H9 (cell line): ENCODE results near the gene PDE4A. TPM values are rescaled to one million over a fixed set of nuclear protein-coding genes. Genes with fewer than 3 reads are reported as not detected.
A peak's percentile ranks its signal among the peaks of the same experiment; 100 is the strongest.

Source experiments
- DNase-seq: peaks from one replicate; pipeline ENCODE4 v3.0.0-alpha.2; 2017
- H2AFZ ChIP-seq: one replicate; pipeline ENCODE4 v1.6.1; 2013; ENCODE audit warnings: mild to moderate bottlenecking, low read length, control low read depth, moderate library complexity
- H2AK5ac ChIP-seq: 2 replicates; pipeline ENCODE4 v1.6.1; 2013; ENCODE audit warnings: low read length, control low read depth, mixed read lengths; ENCODE audit not compliant: insufficient read length
- H2BK120ac ChIP-seq: one replicate; pipeline ENCODE4 v1.6.1; 2013; ENCODE audit warnings: low read depth, mild to moderate bottlenecking, low read length, control low read depth, inconsistent platforms; ENCODE audit not compliant: poor library complexity, severe bottlenecking
- H2BK12ac ChIP-seq: 2 replicates; pipeline ENCODE4 v1.6.1; 2013; ENCODE audit warnings: low read length, control low read depth, mixed read lengths, low read depth; ENCODE audit not compliant: insufficient read length
- H2BK15ac ChIP-seq: 2 replicates; pipeline ENCODE4 v1.6.1; 2013; ENCODE audit warnings: low read depth, low read length, control low read depth
- H2BK20ac ChIP-seq: one replicate; pipeline ENCODE4 v1.6.1; 2013; ENCODE audit warnings: low read depth, mild to moderate bottlenecking, low read length, control low read depth, inconsistent platforms; ENCODE audit not compliant: poor library complexity, severe bottlenecking
- H2BK5ac ChIP-seq: 2 replicates; pipeline ENCODE4 v1.6.1; 2013; ENCODE audit warnings: low read length, control low read depth, mixed read lengths; ENCODE audit not compliant: insufficient read length
- H3K14ac ChIP-seq: 2 replicates; pipeline ENCODE4 v1.6.1; 2013; ENCODE audit warnings: low read length, control low read depth; ENCODE audit not compliant: insufficient read depth
- H3K18ac ChIP-seq: 2 replicates; pipeline ENCODE4 v1.6.1; 2013; ENCODE audit warnings: low read depth, mild to moderate bottlenecking, mixed read lengths, low read length, control low read depth; ENCODE audit not compliant: insufficient read length
- H3K23ac ChIP-seq: 2 replicates; pipeline ENCODE4 v1.6.1; 2013; ENCODE audit warnings: low read length, control low read depth, mixed read lengths, low read depth; ENCODE audit not compliant: insufficient read length
- H3K23me2 ChIP-seq: 2 replicates; pipeline ENCODE4 v1.6.1; 2013; ENCODE audit warnings: low read depth, mild to moderate bottlenecking, mixed read lengths, low read length, control low read depth; ENCODE audit not compliant: insufficient read length, poor library complexity, severe bottlenecking
- H3K27ac ChIP-seq: 2 replicates; pipeline ENCODE4 v1.5.1; 2013; ENCODE audit warnings: low read length, control low read depth, mixed read lengths, low read depth; ENCODE audit not compliant: insufficient read length
- H3K27me3 ChIP-seq: 2 replicates; pipeline ENCODE4 v1.6.1; 2013; ENCODE audit warnings: low read length, control low read depth, inconsistent platforms; ENCODE audit not compliant: insufficient read depth
- H3K4ac ChIP-seq: 2 replicates; pipeline ENCODE4 v1.6.1; 2013; ENCODE audit warnings: low read depth, mild to moderate bottlenecking, control low read depth, inconsistent platforms, low read length, moderate library complexity
- H3K4me1 ChIP-seq: 2 replicates; pipeline ENCODE4 v1.6.1; 2013; ENCODE audit warnings: low read length, control low read depth, inconsistent platforms; ENCODE audit not compliant: insufficient read depth
- H3K4me2 ChIP-seq: 2 replicates; pipeline ENCODE4 v1.6.1; 2013; ENCODE audit warnings: low read length, control low read depth, mixed read lengths; ENCODE audit not compliant: insufficient read length, insufficient read depth
- H3K56ac ChIP-seq: 2 replicates; pipeline ENCODE4 v1.6.1; 2013; ENCODE audit warnings: low read depth, mild to moderate bottlenecking, mixed read lengths, low read length, control low read depth; ENCODE audit not compliant: insufficient read length
- H3K79me1 ChIP-seq: 2 replicates; pipeline ENCODE4 v1.6.1; 2013; ENCODE audit warnings: low read depth, mild to moderate bottlenecking, moderate library complexity, low read length, control low read depth, inconsistent platforms; ENCODE audit not compliant: insufficient read depth, poor library complexity, severe bottlenecking
- H3K79me2 ChIP-seq: 2 replicates; pipeline ENCODE4 v1.6.1; 2013; ENCODE audit warnings: low read length, control low read depth, inconsistent platforms; ENCODE audit not compliant: insufficient read depth
- H3K9ac ChIP-seq: 2 replicates; pipeline ENCODE4 v1.6.1; 2013; ENCODE audit warnings: low read length, control low read depth, mixed read lengths; ENCODE audit not compliant: insufficient read length; ENCODE audit errors: extremely low read depth
- H3K9me3 ChIP-seq: one replicate; pipeline ENCODE4 v1.6.1; 2013; ENCODE audit warnings: low read depth, low read length, inconsistent platforms; ENCODE audit not compliant: control insufficient read depth
- H3T11ph ChIP-seq: one replicate; pipeline ENCODE4 v1.6.1; 2013; ENCODE audit warnings: mild to moderate bottlenecking, low read length, control low read depth, inconsistent platforms
- H4K20me1 ChIP-seq: one replicate; pipeline ENCODE4 v1.6.1; 2013; ENCODE audit not compliant: control insufficient read depth, insufficient read length, insufficient read depth
- H4K5ac ChIP-seq: 2 replicates; pipeline ENCODE4 v1.6.1; 2013; ENCODE audit warnings: low read depth, mild to moderate bottlenecking, mixed read lengths, low read length, control low read depth; ENCODE audit not compliant: insufficient read length
- H4K8ac ChIP-seq: replicated peaks from 2 replicates; pipeline ENCODE4 v1.6.1; 2013; ENCODE audit warnings: low read length, control low read depth, mixed read lengths, low read depth; ENCODE audit not compliant: insufficient read length
- H4K91ac ChIP-seq: 2 replicates; pipeline ENCODE4 v1.6.1; 2013; ENCODE audit warnings: low read depth, mild to moderate bottlenecking, moderate library complexity, mixed read lengths, low read length, control low read depth; ENCODE audit not compliant: insufficient read length
- H3K27ac Mint-ChIP-seq, 3 experiments: 2 replicates in 2 of 3; 3 replicates in 1 of 3; pipeline ENCODE4 v1.8.0; 2020 to 2021; ENCODE audit warnings: mixed read lengths in 3 of 3, mild to moderate bottlenecking in 1 of 3, moderate library complexity in 1 of 3
- H3K27me3 Mint-ChIP-seq: 2 replicates; pipeline ENCODE4 v1.8.0; 2021; ENCODE audit warnings: low read depth, mild to moderate bottlenecking, moderate library complexity, mixed read lengths
- H3K36me3 Mint-ChIP-seq, 3 experiments: 2 replicates in 2 of 3; 3 replicates in 1 of 3; pipeline ENCODE4 v1.8.0; 2020 to 2021; ENCODE audit warnings: low read depth in 3 of 3, mixed read lengths in 3 of 3; ENCODE audit not compliant: insufficient read depth in 1 of 3
- H3K4me1 Mint-ChIP-seq, 2 experiments: 2 replicates each; pipeline ENCODE4 v1.8.0; 2020; ENCODE audit warnings: mixed read lengths in 2 of 2
- H3K4me3 Mint-ChIP-seq, 2 experiments: 2 replicates in 1 of 2; 3 replicates in 1 of 2; pipeline ENCODE4 v1.8.0; 2020 to 2021; ENCODE audit warnings: mild to moderate bottlenecking in 2 of 2, mixed read lengths in 2 of 2, moderate library complexity in 1 of 2
- H3K9me3 Mint-ChIP-seq, 2 experiments: 2 replicates in 1 of 2; 3 replicates in 1 of 2; pipeline ENCODE4 v1.8.0; 2020; ENCODE audit warnings: mild to moderate bottlenecking in 2 of 2, mixed read lengths in 2 of 2, moderate library complexity in 1 of 2
- WGBS: extraction: QIAGEN DNeasy Blood & Tissue Kit; methylation state at CpG from one replicate; pipeline ENCODE4 v1.1.7; 2013; ENCODE audit warnings: missing lambda C conversion rate, low lambda C conversion rate, mixed read lengths; ENCODE audit not compliant: insufficient read length; ENCODE audit errors: extremely low coverage; 5-methylcytosine and 5-hydroxymethylcytosine counted together
- total RNA-seq: library from RNA; stranded (reverse); gene quantifications from 2 replicates; pipeline ENCODE4 v1.2.1, GENCODE V29; 2021
- TF ChIP-seq, protein P1 (sequence below): fragments of 200-600 bp; sonication (generic); conservative IDR thresholded peaks from 3 replicates; pipeline ENCODE4 v1.8.0; 2021; ENCODE audit warnings: antibody characterized with exemption, mild to moderate bottlenecking

Gene PDE4A
- total RNA-seq, 1 experiment from 2014 or later, result 8.5 TPM

DNA sequence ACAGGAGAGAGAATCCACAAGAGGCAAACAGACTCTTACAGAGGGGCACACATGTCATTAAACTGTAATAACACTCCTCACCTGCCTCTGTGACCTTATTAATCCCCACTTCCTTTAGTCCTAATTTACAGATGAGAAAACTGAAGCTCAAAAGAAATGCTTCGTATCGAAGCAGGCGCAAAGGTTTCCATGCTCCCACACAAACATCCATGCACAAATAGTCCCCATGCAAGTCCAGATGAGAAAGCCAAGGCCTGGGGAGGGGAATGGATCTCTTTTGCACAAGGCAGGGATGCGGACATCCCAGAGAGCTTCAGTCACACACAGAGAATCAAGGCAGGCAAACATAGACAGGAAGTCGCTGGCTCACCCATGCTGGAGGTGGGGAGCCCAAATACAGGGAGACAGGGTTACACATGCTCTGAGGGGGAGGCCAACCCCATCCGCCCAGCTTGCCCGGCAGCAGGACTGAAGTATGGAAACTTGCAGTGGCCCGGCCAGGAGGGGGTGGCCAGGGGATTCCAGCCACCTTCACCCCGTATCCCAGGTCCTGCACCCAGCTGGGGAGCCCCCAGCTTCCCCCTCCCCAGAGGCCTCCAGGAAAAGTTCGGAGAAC is 96.4 kb downstream of the PDE4A start:
- no peak overlapping the region for H2BK12ac ChIP-seq
- no peaks in the 10 kb centered on the region; the same call in 1 of the 2 replicates for H3K4me1 ChIP-seq
- no peak overlapping the region for H2BK120ac ChIP-seq
- no peak overlapping the region for H3K9ac ChIP-seq
- no peak overlapping the region for H3K4ac ChIP-seq
- H3T11ph ChIP-seq, result no peak overlapping the region
- H3K9me3 Mint-ChIP-seq, result no peaks in the 10 kb centered on the region; a peak in 1 of 5 replicates
- no peaks in the 10 kb centered on the region for H4K20me1 ChIP-seq
- peak overlapping the region; percentile 75 to 86 for H3K4me3 Mint-ChIP-seq
- no peak overlapping the region for H3K56ac ChIP-seq
- TF ChIP-seq, protein P1, sequence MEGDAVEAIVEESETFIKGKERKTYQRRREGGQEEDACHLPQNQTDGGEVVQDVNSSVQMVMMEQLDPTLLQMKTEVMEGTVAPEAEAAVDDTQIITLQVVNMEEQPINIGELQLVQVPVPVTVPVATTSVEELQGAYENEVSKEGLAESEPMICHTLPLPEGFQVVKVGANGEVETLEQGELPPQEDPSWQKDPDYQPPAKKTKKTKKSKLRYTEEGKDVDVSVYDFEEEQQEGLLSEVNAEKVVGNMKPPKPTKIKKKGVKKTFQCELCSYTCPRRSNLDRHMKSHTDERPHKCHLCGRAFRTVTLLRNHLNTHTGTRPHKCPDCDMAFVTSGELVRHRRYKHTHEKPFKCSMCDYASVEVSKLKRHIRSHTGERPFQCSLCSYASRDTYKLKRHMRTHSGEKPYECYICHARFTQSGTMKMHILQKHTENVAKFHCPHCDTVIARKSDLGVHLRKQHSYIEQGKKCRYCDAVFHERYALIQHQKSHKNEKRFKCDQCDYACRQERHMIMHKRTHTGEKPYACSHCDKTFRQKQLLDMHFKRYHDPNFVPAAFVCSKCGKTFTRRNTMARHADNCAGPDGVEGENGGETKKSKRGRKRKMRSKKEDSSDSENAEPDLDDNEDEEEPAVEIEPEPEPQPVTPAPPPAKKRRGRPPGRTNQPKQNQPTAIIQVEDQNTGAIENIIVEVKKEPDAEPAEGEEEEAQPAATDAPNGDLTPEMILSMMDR, result no peak
- H3K23ac ChIP-seq, result no peak overlapping the region
- no peak overlapping the region for H2AK5ac ChIP-seq
- no peak overlapping the region for H4K5ac ChIP-seq
- no peaks in the 10 kb centered on the region for H3K9me3 ChIP-seq
- H3K79me1 ChIP-seq, result no peaks in the 10 kb centered on the region
- H3K27ac ChIP-seq, result no peak overlapping the region
- no peak overlapping the region for H4K91ac ChIP-seq
- no peak overlapping the region for H3K14ac ChIP-seq
- no peak overlapping the region for H4K8ac ChIP-seq
- no peak overlapping the region for H2BK5ac ChIP-seq
- H3K4me2 ChIP-seq, result peak overlapping the region; percentile 79
- H3K27ac Mint-ChIP-seq, result no peak overlapping the region
- peaks cover 20% of the 10 kb centered on the region for H3K27me3 Mint-ChIP-seq
- H3K4me1 Mint-ChIP-seq, result peaks cover 19 to 29% of the 10 kb centered on the region in 2 experiments
- H2BK20ac ChIP-seq, result no peak overlapping the region
- no peak for DNase-seq
- no peak overlapping the region for H3K18ac ChIP-seq
- peaks cover 19% of the 10 kb centered on the region for H3K23me2 ChIP-seq
- H3K36me3 Mint-ChIP-seq, result peaks cover 7 to 10% (median 8%) of the 10 kb centered on the region in 3 experiments; a peak in 6 of 7 replicates
- H3K27me3 ChIP-seq, result peaks cover 7% of the 10 kb centered on the region; the same call in 1 of the 2 replicates
- no peak overlapping the region for H2BK15ac ChIP-seq
- no peak overlapping the region for H2AFZ ChIP-seq
- no CpG with 5 or more reads among the region's 10 CpGs for WGBS
- H3K79me2 ChIP-seq, result no peaks in the 10 kb centered on the region
